HCEC 1CT (cell line): ENCODE measurements around the gene DAP.
"Not testable (repeated sequence)": the region's sequence is repeated elsewhere in the genome, so short reads cannot be mapped to it uniquely, and the experiment has no call there.

Experiments
- DNase-seq: peaks from one replicate; pipeline ENCODE4 v3.0.0-alpha.2; 2017

Gene DAP

GRCh38 chr5:10733426-10733825 lies 27.6 kb downstream of the DAP start:
- no peak for DNase-seq

- no peak for DNase-seq
Observed at GRCh38 chr5:10731913-10732312, 29.1 kb downstream of the DAP start.

GRCh38 chr5:10730043-10730351 lies 31.0 kb downstream of the DAP start:
- no peak for DNase-seq

- no peak for DNase-seq
Observed at GRCh38 chr5:10729320-10730042, 31.6 kb downstream of the DAP start.

- no peak for DNase-seq
Observed at GRCh38 chr5:10728679-10729078, 32.4 kb downstream of the DAP start.

GRCh38 chr5:10727861-10728260 lies 33.2 kb downstream of the DAP start:
- DNase-seq = no peak

- no peak for DNase-seq
Observed at GRCh38 chr5:10726913-10727517, 34.0 kb downstream of the DAP start.

GRCh38 chr5:10726179-10726912 lies 34.7 kb downstream of the DAP start:
- no peak for DNase-seq

GRCh38 chr5:10725636-10726035 lies 35.4 kb downstream of the DAP start:
- no peak for DNase-seq

- DNase-seq = peak; percentile 93
Observed at GRCh38 chr5:10724781-10725507, 36.1 kb downstream of the DAP start.

- no peak for DNase-seq
Observed at GRCh38 chr5:10723514-10723913, 37.5 kb downstream of the DAP start.

- DNase-seq = not testable (repeated sequence)
Observed at GRCh38 chr5:10720766-10721165, 40.3 kb downstream of the DAP start.

GRCh38 chr5:10719965-10720364 lies 41.1 kb downstream of the DAP start:
- peak; percentile 99 for DNase-seq

GRCh38 chr5:10718617-10719016 lies 42.4 kb downstream of the DAP start:
- not testable (repeated sequence) for DNase-seq

GRCh38 chr5:10716825-10717224 lies 44.2 kb downstream of the DAP start:
- not testable (repeated sequence) for DNase-seq

- no peak for DNase-seq
Observed at GRCh38 chr5:10715605-10716290, 45.3 kb downstream of the DAP start.

GRCh38 chr5:10712574-10713366 lies 48.3 kb downstream of the DAP start:
- DNase-seq = no peak

- DNase-seq = no peak
Observed at GRCh38 chr5:10711562-10711961, 49.5 kb downstream of the DAP start.

- DNase-seq = no peak
Observed at GRCh38 chr5:10710513-10711128, 50.4 kb downstream of the DAP start.

GRCh38 chr5:10709933-10710332 lies 51.1 kb downstream of the DAP start:
- DNase-seq = no peak

- no peak for DNase-seq
Observed at GRCh38 chr5:10709409-10709808, 51.6 kb downstream of the DAP start.
